Stimulated activated CD8-positive, alpha-beta memory T cell treated with anti-CD3 and anti-CD28 coated beads, Interleukin-4, amount 100 ng/mL, for 48 hours (primary cell): ENCODE measurements around the gene INPP5F.
A peak's percentile ranks its signal among the peaks of the same experiment; 100 is the strongest.

Experiments
- DNase-seq: peaks from one replicate; pipeline ENCODE4 v3.0.0-alpha.2; 2020

INPP5F gene, protein sequence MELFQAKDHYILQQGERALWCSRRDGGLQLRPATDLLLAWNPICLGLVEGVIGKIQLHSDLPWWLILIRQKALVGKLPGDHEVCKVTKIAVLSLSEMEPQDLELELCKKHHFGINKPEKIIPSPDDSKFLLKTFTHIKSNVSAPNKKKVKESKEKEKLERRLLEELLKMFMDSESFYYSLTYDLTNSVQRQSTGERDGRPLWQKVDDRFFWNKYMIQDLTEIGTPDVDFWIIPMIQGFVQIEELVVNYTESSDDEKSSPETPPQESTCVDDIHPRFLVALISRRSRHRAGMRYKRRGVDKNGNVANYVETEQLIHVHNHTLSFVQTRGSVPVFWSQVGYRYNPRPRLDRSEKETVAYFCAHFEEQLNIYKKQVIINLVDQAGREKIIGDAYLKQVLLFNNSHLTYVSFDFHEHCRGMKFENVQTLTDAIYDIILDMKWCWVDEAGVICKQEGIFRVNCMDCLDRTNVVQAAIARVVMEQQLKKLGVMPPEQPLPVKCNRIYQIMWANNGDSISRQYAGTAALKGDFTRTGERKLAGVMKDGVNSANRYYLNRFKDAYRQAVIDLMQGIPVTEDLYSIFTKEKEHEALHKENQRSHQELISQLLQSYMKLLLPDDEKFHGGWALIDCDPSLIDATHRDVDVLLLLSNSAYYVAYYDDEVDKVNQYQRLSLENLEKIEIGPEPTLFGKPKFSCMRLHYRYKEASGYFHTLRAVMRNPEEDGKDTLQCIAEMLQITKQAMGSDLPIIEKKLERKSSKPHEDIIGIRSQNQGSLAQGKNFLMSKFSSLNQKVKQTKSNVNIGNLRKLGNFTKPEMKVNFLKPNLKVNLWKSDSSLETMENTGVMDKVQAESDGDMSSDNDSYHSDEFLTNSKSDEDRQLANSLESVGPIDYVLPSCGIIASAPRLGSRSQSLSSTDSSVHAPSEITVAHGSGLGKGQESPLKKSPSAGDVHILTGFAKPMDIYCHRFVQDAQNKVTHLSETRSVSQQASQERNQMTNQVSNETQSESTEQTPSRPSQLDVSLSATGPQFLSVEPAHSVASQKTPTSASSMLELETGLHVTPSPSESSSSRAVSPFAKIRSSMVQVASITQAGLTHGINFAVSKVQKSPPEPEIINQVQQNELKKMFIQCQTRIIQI

DNA sequence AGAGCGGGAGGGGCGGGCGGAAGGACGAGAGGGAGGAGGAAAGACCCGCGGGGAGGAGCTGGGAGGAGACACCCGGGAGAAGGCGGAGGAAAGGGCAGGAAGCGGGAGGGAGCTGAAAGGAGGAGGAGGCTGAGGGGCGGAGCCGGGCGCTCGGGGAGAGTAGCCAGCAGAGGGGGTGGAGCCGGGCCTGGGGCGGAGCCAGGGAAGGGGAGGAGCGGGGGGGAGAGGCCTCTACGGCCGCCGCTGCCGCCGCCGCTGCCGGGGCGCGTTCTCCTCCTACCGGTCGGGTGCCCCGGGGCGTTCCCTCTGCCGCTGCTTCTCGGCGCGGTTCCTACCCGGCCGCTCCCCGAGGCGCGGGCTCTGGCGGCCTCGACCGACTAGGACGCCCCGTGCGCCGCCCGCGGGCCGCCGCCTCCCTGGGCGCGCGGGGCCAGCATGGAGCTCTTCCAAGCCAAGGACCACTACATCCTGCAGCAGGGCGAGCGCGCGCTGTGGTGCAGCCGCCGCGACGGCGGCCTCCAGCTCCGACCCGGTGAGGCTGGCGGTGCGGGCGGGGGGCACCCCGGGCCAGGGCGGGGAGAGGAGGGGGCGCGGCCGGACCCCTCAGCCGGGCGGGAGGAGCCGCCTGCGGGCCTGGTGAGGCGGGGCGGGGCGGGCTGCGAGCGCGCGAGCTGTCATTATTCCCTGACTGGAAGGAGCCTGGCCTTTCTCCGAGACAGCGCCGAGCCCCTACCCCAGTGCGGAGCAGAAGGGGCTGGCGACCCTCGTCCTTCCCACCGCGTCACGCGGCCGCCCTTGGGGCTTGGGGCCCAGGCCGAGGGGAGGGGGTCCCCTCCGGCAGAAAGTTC is at the start of gene INPP5F:
TSS of gene INPP5F (plus strand) at position 223 of the 848 bp plus-strand sequence. CDS start at position 436, 213 bp downstream.
- peak; percentile 100 for DNase-seq

- no peak for DNase-seq
Observed at GRCh38 chr10:119677126-119677525, 48.7 kb upstream of the INPP5F start.

GRCh38 chr10:119677904-119678755 is 47.7 kb upstream of the INPP5F start:
- DNase-seq, result no peak

DNA sequence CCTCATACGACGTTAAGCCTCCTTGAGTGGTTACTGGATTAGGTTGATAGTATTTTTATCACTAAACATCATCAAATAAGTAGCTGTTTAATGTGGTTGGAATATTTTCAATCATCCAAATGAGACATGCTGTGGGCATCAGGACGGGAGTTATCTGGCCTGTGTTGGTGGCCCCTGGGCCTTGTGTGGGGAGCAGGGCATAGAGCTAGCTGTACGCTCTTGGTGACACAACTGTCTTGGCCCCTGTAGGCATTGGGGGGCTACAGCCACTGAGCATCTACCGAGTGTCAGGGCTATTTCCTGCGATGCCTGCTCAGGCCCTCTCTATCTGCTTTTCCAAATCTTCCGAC is 46.4 kb upstream of the INPP5F start:
- no peak for DNase-seq

DNA sequence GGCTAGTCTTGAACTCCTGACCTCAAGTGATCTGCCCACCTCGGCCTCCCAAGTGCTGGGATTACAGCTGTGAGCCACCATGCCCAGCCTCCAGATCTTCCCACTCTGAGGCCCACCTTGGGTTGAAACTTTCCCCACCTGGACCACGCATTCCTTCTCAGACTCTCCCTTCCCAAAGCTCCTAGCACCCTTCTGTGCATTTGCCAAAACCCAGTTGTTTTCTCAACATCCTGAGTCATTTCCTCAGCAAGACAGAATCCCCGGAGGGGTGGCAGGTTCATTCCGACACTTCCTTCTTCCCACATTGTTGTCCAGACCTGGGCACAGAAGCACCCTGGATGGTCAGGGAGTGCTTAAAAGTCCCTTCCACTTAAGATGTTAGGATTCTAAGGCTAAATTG is 45.8 kb upstream of the INPP5F start:
- DNase-seq, result no peak

DNA sequence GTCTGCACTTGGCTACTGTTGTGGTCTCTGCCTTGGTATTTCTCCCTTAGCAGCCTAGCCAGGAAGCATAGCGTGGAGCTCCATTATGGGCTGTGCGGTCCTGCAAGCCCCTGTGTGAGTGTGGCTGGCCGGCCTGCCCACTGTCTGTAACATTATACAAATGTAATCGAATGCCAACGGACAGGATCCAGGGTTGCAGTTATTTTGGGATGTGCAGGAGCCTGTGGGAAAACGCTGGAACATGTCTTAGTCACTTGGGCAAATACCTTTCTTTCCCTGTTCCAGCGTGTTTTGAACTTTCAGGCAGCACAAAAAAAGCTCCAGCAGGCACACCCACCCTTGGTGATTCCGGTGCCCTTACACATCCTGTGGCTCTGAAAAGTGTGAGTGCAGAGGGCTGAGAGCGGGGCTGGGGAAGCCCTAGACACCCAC is 45.2 kb upstream of the INPP5F start:
- DNase-seq, result no peak

- DNase-seq, result peak; percentile 90
Observed at GRCh38 chr10:119686465-119687191, 39.2 kb upstream of the INPP5F start.

DNA sequence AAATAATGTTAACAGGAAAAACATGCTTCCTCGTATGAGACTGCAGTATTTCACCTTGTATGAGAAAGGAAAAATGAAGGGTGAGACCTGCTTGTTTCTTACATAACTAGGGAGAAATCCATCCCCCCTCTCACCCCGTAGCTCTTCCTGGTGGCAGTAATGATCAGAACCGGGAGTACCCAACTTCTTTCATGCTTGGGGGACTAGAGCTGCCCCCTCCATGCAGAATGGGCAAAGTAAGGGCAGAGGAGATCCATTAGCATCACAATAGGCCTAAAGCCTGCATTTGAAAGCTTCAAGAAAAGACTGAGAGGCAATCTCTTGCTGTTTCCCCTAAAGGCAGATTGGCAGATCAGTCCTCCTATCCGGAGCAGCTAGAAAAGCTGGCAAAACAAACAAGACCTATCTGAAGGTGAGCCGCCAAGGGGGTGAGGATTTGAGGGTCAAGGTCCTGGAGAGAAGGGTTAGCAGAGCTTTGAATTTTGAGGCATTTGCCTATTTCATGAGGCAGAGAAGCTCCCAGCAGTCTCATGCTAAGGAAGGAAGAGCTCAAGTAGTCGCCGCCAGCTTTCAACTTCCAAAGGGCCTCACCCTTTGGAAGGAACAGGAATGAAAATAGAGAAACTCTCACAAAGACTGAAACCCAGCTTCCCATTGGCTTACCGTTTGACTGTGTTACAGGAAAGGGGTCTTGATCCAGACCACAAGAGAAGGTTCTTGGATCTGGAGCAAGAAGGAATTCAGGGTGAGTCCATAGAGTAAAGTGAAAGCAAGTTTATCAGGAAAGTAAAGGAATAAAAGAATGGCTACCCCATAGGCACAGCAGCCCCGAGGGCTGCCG is 38.4 kb upstream of the INPP5F start:
- no peak for DNase-seq

GRCh38 chr10:119688033-119688508 is 37.8 kb upstream of the INPP5F start:
- DNase-seq, result no peak

GRCh38 chr10:119689016-119689580 is 36.8 kb upstream of the INPP5F start:
- no peak for DNase-seq

DNA sequence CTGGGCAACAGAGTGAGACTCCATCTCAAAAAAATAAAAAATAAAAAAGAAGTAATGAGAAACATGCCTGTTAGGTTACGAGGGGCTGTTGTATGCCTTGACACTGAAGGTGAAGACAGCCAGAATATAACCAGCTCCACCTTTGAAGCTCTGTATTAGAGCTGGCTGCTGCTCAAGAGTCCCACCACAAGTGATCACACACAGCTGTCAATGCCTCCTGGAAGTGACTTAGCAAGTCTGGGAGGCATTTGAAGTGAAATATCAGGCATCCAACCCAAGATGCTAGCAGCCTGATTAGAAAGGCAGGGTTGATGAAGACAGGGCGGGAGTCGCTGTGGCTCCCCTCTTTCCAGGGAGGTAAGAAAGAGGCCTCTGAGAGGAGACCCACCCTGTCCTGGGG is 34.1 kb upstream of the INPP5F start:
- no peak for DNase-seq

DNA sequence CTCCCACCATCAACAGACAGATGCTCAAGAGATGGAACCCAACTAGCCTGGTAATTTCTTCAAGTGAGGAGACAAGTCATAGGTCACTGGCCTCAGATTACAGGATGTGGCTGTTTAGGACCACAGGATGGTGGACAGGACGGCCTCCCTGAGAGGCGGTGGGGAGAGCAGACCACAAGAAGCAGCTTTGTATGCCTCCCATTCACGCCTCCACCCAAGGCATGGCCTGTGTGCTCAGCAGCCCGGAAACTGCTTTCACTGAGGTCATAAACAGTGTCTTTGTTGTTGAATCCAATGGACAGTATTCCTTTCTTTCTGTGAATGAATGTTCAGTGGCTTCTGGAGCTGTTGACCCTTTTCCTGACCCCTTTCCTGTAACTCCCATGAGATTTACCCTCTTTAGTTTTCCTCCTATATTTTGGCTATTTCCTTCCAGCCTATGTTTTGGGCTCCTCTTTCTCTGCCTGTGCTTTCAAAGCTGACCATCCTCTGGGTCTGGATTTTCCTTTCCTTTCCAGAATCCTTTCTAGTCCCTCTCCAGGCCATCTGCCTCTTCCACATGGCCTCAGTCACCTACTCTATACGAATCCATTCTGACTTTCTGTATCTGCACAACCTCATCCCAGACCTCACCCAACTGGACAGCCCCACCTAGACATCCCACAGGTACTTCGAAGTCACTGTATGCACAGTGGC is 32.4 kb upstream of the INPP5F start:
- DNase-seq, result no peak

DNA sequence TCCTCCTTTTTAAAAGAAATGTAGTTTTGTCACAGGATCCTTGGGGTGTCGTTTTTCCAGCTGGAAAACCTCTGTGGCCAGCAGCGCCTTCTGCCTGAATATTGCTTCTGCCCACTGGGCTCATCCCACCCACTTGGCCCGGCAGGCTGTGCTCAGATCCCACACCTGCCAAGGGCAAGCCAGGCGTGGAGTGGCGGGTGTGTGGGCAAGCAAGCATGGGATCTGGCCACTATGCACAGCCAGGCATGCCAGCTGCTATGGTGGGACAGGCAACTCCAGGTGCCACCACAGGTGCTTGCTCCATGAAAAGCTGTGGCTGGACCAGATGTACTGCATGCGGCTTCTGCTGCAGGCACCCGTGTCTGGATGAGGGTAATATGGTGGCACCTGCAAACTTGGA is 31.2 kb upstream of the INPP5F start:
- no peak for DNase-seq

- no peak for DNase-seq
Observed at GRCh38 chr10:119700321-119700954, 25.4 kb upstream of the INPP5F start.

GRCh38 chr10:119701861-119702260 is 24.0 kb upstream of the INPP5F start:
- no peak for DNase-seq

- DNase-seq, result no peak
Observed at GRCh38 chr10:119702583-119702982, 23.3 kb upstream of the INPP5F start.

DNA sequence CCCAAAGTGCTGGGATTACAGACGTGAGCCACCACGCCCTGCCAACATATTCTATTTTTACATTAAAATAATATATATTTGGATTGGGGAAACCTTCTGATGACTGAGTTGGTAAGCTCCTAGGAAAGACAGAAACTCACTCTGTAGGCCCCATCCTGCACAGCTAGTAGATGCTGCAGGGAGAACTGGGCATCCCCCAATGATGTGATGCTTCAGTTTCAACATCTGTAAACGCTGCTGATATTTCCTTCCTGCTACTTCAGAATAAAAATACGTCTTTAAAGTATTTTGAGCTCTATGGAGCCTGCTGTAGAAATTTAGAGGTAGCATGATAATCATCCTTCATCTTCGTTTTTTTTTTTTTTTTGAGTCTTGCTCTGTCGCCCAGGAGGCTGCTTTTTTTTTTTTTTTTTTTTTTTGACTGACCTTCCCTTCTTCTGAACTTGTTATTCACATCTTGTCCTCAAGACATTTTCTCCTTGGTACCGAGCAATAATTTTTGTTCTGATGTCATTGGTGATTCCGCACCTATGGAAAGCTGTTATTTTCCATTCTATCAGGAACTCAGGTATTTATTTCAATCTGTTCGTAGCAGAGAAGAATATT is 21.8 kb upstream of the INPP5F start:
- no peak for DNase-seq

DNA sequence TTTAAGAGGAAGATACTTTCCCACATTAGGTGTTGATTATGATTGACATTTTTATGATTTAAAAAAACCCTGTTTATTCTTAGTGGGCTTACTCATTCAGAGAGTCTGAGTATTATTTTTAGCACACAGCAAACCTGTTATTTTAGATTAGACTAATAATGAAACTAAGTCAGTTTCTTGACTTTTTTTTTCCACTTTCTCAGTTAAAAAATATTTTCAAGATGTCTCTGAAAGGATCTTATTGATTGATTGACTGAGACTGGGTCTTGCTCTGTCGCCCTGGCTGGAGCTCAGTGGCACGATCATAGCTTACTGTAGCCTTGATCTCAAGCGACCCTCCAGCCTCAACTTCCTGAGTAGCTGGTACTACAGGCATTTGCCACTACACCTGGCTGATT is 20.4 kb upstream of the INPP5F start:
- DNase-seq, result peak; percentile 36
